ENCODE measurements around the gene DOCK3.
"Not testable (repeated sequence)": the region's sequence is repeated elsewhere in the genome, so short reads cannot be mapped to it uniquely, and the experiment has no call there.

The DOCK3 gene

DNA sequence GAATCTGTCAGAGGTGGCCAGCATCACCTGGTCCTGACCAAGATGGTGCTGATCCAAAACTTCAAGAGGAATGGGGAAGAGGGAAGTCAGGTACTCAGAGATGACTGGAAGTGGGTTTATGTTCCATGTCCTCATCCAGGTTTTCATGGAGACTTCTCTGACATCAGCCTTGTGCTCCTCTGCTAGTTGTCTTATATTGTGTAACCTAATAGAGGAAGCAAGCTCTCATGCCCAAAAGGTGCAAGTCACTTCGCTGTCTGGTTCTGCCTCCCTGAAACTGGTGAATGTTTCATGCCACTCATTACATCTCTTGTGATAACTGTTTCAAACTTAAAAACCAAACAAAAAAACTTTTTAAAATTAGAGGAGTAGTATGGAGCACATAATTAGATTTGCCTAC, 583.1 kb downstream of the DOCK3 start:
- no peak for DNase-seq

DNA sequence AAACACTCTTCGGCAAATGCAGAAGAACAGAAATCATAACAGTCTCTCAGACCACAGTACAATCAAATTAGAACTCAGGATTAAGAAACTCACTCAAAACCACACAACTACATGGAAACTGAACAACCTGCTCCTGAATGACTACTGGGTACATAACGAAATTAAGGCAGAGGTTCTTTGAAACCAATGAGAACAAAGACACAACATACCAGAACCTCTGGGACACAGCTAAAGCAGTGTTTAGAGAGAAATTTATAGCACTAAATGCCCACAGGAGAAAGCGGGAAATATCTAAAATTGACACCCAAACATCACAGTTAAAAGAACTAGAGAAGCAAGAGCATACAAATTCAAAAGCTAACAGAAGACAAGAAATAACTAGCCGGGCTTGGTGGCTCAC, 589.4 kb downstream of the DOCK3 start:
- DNase-seq: not testable (repeated sequence)

DNA sequence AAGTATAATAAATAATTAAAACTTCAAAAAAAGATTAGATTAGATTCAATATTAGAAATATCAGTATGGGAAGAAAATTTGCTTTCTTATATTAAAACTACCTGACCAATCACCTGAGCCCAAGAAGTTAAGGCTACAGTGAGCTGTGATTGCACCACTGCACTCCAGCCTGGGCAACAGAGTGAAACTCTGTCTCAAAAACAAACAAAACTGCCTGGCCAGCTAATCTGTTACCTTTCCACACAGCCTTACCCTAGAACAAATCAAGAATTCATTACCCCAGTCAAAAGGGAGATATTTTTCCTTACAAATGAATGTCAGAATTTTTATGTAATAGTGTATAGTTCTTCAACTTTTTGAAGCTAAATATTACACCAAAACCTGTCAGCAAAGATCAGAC, 593.4 kb downstream of the DOCK3 start:
- DNase-seq: no peak

DNA sequence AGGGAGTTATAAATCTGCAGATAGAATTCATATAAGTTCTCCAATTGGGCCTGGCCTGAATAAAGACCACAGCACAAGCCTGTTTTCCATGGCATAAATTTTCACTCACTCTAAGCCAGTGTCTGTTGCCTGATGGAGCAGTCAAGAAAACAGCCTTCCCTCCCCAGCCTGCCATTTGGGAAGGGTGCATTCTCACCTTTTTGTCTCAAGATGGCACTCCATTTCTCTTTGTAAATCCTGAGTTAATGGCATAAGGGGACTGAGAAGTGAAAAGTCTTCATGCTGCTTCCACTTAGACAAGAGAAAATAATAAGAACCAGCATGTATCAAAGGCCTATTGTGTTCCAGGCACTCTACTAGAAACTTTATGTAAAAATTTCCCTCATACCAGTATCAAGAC, 594.7 kb downstream of the DOCK3 start:
- DNase-seq: no peak

DNA sequence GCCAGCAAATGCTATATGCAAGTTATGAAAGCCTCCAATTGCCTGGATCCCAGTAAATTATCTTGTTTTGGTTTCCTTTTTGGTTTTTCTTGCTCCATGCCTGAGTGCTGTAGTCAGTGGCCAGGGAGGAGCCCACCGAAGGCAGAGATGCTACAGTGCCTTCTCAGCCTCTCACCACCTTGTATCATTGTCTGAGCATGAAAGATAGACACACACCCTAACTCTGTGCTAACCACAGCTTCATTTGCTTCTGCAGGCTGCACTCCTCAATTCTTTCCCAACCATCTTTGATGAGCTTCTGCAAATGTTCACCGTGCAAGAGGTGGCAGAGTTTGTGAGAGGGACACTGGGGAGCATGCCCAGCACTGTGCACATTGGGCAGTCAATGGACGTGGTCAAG, 595.8 kb downstream of the DOCK3 start:
- no peak for DNase-seq

DNA sequence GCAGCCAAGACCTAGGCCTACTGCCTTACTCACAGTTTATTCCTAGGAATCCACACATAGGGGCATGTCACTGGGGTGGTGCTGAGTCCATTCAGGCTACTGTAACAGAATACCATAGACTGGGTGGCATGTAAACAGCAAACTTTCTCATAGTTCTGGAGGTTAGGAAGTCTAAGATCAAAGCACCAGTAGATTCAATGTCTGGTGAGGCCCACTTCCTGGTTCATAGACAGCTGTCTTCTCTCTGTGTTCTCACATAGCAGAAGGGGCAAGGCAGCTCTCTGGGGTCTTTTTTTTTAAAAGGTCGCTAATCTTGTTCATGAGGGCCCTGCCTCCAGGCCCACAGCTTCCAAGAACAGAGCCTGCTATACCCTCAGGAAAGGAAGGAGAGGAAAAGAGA, 596.4 kb downstream of the DOCK3 start:
- DNase-seq: no peak

DNA sequence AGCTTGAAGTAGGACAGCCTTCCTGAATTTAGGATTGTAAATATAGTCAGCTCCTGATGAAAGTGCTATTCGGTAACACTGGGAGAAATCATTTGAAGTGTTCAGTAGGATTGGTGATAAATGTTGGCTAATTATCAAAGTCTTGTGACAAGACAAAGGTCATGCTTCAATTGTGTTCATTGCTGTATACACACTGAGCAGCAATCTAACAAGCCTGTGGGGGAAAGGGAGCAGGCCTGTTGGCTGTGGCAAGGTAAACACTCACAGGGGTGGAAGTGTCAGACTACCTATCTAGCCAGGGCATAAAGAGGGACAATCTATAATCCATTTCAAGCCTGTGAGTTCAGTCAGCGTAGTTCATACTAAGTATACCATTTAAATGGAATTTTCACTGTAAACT, 599.3 kb downstream of the DOCK3 start:
- DNase-seq: no peak

DNA sequence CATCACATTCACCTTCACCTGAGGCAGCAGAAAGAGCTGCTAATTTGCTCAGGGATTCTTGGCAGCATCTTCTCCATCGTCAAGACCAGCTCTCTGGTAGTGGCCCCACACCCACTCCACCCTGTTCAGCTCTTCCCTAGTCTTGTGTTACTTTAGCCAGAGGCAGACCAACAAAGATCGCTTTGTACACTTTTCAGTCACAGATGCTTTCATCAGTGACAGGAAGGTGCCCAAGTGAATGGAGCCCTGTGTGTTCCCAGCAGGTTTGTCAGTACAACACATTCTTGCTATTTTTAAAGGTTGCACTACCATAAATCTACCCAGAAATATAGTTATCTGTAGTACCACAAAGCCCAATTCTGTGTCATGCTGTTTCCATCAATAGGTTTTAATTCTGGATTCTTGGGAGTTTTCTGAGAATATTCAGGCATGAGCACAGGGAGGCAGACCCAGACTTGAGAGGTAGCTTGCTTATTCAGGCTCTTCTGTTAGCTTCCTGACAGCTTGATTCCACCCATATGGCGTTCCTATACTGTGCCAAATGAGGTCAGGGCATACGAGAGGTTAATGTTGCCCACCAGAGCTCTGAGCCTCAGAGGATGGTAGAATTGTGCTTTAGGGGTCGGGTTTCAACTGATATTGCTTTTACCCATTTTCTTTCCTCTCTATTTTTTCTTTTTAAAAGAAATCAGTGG, 600.5 kb downstream of the DOCK3 start:
- DNase-seq: no peak

DNA sequence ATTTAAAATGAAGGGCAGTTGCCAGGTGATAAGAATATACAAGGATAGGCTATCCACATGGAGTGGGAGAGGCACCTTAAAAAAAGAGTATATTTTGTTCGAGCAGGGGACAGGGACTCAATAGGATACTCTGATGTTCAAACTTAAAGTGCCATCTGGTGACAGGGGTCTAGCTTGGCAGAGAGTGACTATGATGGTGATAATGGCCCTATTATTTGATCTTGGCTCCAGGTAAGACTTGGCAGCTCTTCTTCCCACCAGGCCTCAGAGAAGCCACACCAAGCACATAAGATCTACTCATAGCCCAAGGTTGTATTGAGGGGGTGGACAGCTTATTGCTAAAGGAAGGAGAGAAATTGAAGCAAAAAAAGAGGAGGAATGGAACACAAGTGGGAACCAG, 601.3 kb downstream of the DOCK3 start:
- DNase-seq: no peak

DNA sequence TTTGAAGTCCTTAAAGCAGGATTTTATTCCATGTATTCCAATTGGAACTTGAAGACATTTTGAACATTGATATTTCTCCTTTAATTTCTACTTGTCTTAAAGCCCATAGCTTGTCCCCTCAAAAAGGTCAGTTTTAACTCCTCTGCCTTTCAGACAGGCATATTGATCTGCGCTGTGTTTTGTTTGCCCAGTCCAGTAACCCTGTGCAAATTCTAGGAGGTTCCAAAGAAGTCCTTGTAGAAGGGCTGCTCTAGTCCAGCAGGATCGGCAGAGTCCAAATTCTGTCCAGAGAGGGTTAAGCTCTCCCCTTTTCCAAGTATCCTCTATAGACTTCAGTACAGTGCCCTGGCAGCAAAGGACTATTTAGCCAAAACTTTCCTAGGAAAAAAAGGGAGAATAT, 604.7 kb downstream of the DOCK3 start:
- no peak for DNase-seq

DNA sequence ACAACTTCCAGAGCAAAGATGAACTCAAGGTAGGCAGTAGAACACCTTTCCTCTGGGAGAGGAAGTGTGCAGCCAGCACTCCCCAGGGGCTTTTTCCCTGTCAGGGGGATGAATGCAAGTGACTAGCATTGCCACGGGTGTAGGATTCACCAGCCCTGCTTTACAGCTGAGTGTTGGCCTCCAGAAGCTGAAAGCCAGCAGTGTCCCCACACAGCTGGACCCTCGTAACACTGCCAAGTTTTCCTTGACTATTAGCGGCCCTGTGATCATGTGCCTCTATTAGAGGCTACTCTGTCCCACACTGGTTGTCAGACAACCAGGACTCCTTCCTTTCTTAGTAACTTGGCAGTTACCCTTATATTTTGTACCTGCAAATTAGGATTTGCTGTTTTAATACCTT, 605.4 kb downstream of the DOCK3 start:
- no peak for DNase-seq

DNA sequence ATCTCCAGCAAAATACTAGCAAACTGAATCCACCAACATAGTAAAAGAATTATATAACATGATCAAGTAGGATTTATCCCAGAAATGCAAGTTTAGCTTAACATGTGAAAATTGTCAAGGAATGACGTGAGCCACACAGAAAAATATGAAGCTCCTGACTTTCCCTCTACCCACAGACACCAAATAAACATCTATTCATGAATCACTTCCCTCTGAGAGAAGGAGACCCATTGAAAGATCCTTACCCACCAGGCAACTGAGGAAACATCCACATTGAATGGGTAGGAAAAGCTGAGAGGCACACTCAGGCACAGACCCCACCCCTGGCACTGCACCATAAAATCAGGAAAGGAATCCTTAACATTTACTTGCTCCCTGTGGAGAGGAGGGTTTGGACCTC, 608.2 kb downstream of the DOCK3 start:
- DNase-seq: no peak

DNA sequence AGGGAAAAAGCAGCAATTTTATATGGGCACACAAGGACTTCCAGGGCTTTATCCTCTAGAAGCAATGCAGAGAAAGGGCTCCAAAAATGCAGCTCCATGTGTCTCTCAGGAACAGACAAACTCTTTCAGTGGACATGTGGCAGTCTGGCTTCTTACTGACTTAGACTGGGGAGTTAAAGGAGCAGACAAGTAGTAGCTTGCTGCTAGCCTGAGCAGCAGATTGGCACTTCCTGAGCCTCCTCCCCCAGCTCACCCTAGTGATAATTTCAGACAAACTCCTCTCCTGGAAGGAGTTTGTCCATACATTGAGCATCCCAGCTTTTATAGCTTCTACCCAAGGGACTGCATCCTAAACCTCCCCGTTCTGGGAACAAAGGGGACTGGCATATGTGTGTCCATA, 608.7 kb downstream of the DOCK3 start:
- DNase-seq: no peak

DNA sequence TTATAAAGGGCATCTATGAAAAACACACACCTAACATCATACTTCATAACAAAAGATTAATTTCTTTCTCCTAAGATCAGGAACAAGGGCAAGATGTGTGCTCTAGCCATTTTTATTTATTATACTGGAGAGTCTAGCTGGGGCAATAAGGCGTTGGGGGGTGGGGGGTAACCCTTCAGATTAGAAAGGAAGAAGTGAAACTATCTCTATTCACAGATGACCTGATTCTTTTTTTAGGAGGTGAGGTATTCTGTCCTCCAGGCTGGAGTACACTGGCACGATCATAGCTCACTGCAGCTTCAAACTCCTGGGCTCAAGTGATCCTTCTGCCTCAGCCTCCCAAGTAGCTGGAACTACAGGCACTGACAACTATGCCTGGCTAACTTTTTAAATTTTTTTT, 620.9 kb downstream of the DOCK3 start:
- DNase-seq: no peak

DNA sequence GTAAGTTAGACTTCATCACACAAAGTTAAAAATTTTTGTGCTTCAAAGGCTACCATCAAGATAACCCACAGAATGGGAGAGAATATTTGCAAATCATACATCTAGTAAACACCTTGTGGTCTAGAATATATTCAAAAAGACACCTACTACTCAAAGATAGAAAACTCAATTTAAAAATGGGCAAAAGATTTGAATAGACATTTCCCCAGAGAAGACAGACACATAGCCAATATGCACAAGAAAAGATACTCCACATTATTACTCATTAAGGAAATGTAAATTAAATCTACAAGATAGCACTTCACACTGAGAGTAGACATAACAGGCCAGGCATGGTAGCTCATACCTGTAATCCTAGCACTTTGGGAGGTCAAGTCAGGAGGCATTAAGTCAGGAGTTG, 622.6 kb downstream of the DOCK3 start:
- no peak for DNase-seq

DNA sequence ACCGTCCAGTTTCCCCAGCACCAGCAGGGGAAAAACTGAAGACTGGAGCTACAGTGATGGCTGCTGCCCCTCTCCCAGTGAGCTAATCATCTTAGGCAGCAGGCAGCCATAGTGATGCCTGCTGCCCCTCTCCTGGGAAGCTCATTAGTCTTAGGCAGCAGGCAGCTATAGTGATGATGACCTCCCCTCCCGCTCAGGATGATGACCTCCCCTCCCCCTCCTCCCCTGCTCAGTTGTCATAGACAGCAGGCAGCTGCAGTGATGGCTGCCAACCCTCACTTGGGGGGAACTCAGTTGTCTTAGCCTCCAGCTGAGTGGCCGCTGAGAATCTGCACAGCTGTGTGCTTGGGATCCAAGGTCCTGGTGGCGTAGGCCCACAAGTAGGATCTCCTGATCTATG, 629.5 kb downstream of the DOCK3 start:
- peak; percentile 55 for DNase-seq

DNA sequence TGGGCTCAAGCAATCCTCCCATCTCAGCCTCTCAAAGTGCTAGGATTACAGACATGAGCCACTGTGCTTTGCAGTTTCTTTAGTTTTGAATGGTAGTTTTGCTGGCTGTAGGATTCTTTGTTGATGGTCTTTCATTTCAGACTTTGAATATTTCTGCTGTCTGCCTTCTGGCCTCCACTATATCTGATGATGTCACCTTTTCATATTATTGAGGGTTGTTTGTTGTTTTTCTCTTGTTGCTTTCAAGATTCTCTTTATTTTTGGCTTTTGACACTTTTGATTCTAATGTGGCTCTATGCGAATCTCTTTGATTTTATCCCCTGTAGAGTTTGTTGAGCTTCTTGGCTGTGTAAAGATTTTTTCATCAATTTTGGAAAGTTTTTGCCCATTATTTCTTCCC, 631.4 kb downstream of the DOCK3 start:
- no peak for DNase-seq

DNA sequence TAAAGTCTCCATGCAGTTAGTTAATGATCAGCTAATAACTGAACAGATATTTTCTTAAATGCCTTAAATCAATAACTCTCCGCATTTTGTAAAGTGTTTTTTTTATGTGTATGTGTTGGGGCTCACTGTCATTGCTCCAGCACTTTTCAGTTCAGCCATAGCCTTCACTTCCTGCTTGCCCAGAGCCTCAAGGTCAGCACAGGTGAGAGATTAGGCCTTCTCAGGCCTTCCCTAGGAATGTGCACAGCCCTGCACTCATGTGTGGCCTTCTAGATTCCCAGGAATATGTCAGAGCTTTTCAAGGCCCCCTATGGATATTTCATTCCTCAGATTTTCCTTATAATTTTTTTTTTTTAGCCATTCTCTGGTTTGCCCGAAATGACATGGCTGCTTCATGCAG, 632.7 kb downstream of the DOCK3 start:
- no peak for DNase-seq

DNA sequence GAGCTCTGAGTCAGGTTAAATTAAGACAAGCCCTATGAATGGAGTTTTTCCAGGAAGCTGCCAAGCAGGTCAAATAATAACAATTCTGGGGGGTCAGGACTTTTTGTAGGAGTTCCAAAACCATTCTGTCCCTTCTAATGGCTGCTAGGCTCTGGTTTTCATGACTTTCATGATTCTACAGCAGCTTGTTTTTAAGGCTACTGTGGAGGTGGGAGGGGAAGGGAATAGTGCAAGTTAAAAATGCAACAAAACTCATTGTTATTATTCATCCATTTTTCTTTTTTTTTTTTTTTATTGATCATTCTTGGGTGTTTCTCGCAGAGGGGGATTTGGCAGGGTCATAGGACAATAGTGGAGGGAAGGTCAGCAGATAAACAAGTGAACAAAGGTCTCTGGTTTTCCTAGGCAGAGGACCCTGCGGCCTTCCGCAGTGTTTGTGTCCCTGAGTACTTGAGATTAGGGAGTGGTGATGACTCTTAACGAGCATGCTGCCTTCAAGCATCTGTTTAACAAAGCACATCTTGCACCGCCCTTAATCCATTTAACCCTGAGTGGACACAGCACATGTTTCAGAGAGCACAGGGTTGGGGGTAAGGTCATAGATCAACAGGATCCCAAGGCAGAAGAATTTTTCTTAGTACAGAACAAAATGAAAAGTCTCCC, 633.3 kb downstream of the DOCK3 start:
- DNase-seq: not testable (repeated sequence)

DNA sequence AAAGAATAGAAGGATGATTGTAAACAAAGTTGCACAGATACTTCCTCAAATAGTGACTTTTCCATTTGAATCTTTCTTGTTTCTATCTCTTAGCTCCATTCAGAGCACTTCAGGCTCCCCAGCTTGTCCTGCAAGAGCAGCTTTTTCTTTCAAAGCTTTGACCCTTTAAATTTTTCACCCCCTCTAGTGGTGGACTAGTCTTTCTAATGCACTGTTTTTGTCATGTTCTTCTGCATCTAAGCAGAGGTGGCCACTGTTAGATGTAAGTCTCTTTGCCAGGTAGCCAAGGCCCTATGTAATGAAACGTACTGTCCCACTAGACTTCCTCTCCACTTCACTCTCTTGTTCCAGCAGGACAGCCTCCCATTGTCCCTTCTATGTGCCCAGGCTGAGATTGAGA, 636.3 kb downstream of the DOCK3 start:
- DNase-seq: no peak

DNA sequence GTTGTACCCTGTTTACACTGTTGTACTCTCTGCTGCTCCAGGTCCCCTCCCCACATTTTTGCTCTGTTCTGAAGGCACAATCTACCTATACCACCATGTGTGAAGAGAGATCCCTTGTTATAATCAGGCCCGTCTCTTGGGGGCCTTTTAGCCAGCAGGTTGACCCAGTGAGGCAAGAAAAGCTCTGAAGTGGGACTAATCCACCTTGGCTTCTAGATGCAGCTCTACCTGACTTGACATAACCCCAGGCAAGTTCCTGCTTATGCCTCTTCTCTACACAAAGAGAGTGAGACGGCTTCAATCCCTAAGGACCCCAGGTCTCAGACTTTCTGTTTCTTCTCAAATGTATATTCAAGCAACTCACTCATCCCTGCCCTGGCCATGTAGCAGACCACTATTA, 653.5 kb downstream of the DOCK3 start:
- no peak for DNase-seq

DNA sequence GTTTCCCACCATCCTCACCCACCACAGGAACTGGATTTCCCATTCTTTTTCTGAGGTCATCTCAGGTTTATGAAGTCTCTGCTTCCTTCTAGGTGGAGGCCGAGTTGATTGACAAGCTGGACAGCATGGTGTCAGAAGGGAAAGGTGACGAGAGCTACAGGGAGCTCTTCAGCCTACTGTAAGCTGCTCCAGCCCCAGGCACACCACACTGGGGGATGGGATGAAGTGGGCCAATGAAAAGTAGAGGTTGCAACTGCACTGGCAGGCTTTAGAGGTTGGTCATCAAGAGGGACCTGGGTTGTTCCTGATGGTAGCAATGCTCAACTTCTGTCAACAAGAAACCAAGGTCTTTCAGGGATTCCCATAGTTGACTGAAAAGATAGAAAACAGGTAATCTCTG, 655.3 kb downstream of the DOCK3 start:
- no peak for DNase-seq

DNA sequence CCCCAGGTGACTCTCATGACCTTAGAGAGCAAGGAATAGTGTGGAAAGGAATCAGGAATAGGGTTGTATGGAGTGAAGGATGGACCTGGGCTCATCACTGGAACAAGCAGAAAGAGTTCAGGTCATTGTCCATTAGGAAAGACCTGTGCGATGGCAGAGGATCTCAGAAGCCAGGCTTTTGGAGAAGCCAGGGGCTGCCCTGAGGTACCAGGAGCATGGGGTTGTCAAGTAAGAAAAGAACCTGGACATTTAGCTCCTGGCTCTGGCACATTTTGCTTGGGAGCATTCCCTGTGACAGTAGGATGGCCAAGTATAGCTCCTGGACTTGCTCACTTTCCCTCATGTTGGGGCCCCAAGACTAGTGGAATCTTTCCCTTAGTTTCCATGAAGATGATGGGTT, 657.4 kb downstream of the DOCK3 start:
- DNase-seq: no peak

DNA sequence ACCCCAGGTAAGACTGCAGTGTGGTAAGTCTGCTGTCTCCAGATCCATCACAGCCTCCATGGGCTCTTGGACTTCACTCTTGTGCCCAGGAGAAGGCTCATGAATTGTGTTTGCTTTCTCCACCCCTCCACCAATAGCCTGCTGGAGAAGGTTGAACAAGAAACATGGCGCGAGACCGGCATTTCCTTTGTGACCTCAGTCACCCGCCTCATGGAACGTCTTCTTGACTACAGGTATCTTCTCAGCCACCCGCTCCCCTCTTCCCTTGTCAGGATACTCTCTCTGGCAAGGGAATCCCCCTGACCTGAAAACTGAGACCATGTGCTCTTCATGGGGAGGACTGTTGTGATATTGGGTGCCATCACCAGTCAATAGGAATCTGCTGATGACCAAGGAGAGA, 658.3 kb downstream of the DOCK3 start:
- DNase-seq: no peak

DNA sequence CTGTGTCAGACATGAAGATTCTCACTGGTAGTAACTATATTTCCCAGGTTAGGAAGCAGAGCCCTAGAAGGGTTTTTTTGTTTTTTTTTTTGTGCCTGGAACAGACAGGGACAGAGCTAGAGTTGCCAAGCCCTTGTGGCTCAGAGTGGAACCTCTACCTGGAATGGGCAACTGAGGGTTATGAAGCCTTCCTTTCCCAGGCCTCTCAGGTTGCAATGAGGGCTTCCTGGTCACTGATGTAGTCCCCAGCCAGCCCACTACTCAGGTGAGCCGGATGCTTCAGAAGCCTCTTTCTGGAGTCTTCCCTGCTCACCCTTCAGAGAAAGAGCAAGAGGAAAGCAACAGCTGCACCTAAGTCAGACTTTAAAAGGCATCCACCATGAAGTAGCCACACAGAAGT, 661.5 kb downstream of the DOCK3 start:
- no peak for DNase-seq
